ENCODE results near the gene DDX56.
"Not testable (repeated sequence)": the region's sequence is repeated elsewhere in the genome, so short reads cannot be mapped to it uniquely, and the experiment has no call there.

The DDX56 gene

GRCh38 chr7:44561962-44562621, 11.6 kb downstream of the DDX56 start:
- DNase-seq, result no peak

- no peak for DNase-seq
Measured at GRCh38 chr7:44561481-44561880, 12.2 kb downstream of the DDX56 start.

DNA sequence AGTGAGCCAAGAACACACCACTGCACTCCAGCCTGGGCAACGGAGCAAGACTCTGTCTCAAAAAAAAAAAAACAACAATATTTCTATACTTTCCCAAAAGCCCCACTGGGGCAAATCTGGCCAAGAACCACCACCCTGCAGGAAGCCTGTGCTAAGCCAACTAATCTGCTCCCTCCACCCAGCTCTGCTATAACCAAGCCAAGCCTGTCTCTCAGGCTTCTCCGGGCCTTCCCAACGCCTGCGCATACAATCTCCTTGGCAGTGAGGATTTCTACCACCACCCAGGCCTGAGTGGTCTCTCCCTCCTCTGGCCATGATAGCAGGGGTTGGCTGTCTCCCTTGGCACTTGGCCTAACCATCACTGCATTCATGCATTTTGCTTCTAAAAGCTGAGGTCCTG, 14.2 kb downstream of the DDX56 start:
- DNase-seq, result no peak

DNA sequence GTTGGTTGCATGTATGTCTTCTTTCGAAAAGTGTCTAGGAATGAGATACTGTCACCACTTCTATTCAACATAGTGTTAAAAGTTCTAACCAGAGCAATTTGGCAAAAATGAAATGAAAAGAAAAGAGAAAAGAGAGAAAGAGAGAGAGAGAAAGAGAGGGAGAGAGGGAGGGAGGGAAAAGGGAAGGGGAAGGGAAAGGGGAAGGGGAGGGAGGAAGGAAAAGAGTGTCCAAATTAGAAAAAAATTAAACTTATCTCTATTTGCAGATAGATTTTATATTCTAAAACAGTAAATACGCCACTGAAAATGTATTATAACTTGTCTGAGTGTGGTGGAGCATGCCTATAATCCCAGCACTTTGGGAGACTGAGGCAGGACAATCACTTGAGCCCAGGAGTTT, 16.2 kb downstream of the DDX56 start:
- no peak for DNase-seq

GRCh38 chr7:44555350-44555749, 18.4 kb downstream of the DDX56 start:
- DNase-seq, result no peak

DNA sequence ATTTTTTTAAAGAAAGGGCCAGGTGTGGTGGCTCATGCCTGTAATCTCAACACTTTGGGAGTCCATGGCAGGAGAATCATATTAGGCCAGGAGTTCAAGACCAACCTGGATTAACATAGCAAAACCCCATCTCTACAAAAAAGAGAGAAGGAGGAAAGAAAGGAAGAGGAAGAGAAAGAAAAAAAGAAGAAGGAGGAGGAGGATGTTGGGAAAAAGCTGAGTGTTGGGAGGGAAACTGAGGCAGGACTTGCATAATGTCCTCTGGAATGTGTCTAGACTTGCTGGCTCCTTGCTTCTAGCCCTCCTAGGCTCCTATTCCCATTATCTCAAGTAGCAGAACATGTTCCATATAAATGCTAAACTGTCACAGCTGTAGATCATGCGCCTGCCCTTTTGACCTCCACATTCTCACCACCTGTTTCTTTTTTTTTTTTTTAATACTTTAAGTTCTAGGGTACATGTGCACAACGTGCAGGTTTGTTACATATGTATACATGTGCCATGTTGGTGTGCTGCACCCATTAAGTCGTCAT, 21.2 kb downstream of the DDX56 start:
- DNase-seq, result not testable (repeated sequence)

GRCh38 chr7:44549457-44549856, 24.3 kb downstream of the DDX56 start:
- DNase-seq, result no peak

- no peak for DNase-seq
Measured at GRCh38 chr7:44548893-44549292, 24.8 kb downstream of the DDX56 start.

GRCh38 chr7:44547536-44548231, 26.0 kb downstream of the DDX56 start:
- DNase-seq, result no peak

GRCh38 chr7:44541876-44542610, 31.7 kb downstream of the DDX56 start:
- no peak for DNase-seq

DNA sequence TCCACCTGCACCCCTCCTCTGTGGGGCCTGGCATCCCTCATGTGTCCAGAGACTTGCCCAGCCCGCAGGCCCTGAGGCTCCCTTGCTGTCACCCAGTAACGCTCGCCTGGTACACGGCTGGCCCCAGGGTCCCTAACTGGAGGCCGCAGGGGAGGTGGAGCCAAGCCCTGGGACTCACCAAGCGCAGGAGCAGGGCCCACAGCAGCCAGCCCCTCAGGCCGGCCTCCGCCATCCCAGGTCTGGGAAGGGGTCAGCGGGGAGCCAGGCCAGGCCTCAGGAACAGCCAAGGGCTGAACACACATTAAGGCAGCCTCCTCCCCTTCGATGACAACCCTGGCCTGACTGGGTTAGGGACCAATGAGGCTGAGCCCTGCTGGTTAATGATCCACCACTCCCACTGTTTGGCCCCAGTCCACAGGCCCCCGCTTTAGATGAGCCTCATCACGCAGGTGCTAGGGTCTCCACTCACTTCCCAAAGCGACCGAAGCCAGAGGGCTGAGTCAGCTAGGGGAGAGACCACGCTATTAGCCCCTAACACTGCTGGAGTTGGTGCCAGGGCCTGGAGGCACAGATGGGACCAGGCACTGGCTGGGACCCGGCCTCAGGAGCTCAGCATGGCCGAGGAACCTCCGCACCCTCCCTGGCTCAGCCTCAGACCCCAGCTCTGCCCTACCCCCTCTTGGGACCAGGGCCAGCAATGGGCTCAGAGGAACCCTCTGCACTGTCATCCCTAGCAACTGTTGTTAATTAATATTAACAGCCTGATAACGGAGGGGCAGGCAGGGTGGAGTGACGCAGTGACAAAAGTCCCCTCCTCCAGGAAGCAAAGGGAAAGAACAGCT, 32.5 kb downstream of the DDX56 start, which contains the start of gene NPC1L1:
Gene NPC1L1 (minus strand): TSS at position 303 of the 842 bp plus-strand sequence. CDS start 71 bp downstream, at position 232.
- DNase-seq, result no peak

- no peak for DNase-seq
Measured at GRCh38 chr7:44540592-44541027, 33.1 kb downstream of the DDX56 start.

DNA sequence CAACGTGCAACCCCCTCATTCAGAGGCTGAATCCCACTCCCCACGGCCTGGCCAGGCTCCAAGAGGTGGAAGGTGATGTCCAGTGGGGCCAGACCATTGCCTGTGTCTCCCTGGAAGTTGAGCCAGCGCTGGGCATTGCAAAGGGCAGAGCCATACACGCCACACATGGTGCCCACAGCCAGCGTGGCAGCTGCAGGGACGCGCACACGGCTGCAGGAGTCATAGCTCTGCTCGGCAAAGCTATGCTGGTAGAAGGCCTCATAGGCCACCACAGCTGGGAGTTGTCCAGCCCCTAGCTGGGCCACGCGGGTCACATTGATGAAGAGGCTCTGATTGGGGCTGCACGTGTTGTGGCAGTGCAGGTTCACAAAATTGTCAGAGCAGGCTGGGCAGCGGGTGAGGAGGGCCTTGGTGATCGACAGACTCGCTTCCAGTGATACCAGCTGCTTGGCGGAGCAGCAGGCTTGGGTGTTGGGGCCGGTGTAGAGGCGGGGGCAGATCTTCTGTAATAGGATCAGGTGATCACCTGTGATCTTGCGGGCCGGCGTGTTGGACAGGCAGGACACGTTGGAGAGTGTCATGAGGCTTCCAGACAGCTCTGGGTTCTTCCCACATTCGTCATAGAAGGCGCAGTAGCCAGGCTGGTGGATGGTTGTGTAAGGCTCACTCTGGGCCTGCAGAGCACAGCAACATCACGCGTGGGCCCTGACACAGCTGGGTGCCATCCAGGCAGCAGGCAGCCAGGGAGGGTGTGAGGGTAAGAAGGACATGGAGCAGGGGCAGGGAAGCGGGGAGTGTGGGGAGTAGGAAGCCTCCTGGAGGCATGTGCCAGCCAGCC, 33.8 kb downstream of the DDX56 start:
- DNase-seq, result no peak

DNA sequence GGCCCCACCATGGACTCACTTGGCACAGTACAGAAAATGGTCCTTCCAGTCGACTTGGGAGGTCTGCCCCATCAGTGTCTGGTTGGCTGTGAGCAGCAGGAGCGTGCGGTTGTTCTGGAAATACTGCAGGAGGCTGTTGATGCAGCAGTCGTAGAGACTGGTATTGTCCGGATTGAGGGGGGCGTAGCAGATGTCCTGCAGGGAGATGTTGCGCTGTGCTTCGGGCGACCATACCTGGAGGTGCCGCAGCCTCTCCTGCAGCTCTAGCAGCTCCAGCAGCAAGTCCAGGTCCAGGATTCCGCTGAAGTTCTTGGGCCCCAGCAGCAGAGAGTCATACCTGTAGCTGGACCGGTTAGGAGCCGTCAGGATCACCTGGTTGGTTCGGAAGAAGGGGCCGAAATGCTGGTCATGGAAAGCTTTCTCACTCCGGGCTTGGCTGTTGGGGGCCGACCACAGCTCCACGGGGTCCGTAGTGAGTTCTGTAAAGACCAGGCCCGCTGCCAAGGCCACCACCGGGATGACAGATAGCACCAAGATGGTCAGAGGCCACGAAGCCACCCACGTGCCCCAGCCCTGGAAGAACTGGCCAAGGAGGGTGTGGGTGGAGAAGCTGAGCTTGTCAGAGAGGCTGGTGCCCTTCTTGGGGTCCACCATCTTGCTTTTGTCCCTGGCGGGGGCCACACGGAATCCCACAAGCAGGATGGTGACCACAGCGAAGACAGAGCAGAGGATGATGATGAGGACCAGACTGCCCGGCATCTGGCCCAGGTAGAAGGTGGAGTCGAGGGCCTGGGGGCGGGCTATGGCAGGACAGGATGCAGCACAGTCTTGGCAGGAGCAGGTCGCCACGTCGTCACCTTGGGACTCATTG, 34.7 kb downstream of the DDX56 start:
- no peak for DNase-seq

GRCh38 chr7:44538093-44538797, 35.5 kb downstream of the DDX56 start:
- no peak for DNase-seq

- no peak for DNase-seq
Measured at GRCh38 chr7:44537442-44537841, 36.3 kb downstream of the DDX56 start.

- no peak for DNase-seq
Measured at GRCh38 chr7:44536090-44536489, 37.6 kb downstream of the DDX56 start.

DNA sequence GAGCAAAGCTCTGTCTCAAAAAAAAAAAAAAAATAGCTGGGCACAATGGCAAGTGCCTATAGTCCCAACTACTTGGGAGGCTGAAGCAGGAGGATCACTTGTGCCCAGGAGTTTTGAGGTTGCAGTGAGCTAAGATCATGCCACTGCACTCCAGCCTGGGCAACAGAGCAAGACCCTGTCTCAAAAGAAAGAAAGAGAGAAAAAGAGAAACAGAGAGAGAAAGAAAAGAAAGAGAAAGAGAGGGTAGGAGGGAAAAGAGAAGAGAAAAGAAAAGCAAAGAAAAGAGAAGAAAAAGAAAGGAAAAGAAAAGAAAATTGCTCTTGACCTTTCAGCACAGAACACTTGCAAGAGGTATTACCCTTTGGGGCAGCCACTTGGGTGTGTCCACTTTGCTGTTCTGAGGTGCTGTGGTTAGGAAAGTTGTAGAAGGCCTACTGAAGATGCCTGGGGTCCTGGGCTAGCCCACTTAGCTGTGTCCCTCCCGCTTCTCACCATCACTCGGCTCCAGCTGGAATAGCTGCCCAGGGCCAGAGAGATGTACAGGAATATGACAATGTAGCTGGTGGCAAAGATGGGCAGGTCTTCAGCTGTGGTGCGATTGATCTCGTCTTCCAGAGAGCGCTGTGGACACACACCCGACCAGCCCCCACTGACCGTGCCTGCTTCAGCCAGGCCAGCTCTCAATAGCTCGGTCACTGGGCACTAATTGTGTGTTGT, 38.2 kb downstream of the DDX56 start:
- no peak for DNase-seq

DNA sequence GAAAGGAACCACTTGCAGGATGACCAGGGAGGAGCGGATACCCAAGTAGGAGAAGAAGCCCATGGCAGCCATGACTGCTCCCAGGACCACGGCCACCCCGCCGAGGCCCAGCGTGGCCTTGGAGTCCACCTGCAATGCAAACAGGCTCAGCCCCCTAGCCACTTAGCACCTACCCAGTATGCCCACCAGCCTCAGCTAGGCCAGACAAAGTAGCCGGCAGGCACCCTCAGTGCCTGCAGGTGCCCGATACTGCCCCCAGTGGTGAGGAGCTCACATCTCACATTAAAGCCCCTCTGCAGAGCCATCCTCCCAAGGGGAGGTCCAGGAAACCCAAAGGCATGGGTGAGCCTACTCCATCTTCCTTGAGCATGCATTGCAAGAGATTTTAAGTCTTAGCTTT, 39.2 kb downstream of the DDX56 start:
- DNase-seq, result no peak

Measured in NCI-H524 treated with DMSO at 0.1 percent for 48 hours (cell line).